Astrocyte (in vitro differentiated cells and primary cell): ENCODE data around the gene TRMT112. TPM values are rescaled to one million over a fixed set of nuclear protein-coding genes. Genes with fewer than 3 reads are reported as not detected.

ENCODE experiments used
- DNase-seq: peaks from one replicate; pipeline ENCODE4 v3.0.0-alpha.2; 2010; ENCODE audit warnings: low read depth
- FAIRE-seq: peaks from 2 replicates; lab custom pipeline; 2011; peaks lifted over from hg19 to GRCh38; lab: Jason Lieb, UNC
- H2AFZ ChIP-seq: 2 replicates; pipeline ENCODE4 v1.6.0; 2012; ENCODE audit warnings: low read depth, low read length, inconsistent platforms
- H3K27ac ChIP-seq: 2 replicates; pipeline ENCODE4 v1.5.1; 2011; ENCODE audit warnings: low read depth, low read length, inconsistent platforms
- H3K27me3 ChIP-seq: 2 replicates; pipeline ENCODE4 v1.6.0; 2011; ENCODE audit warnings: low read length, inconsistent platforms; ENCODE audit not compliant: insufficient read depth
- H3K36me3 ChIP-seq: 2 replicates; pipeline ENCODE4 v1.5.1; 2011; ENCODE audit warnings: low read length, inconsistent platforms; ENCODE audit not compliant: insufficient read depth
- H3K4me1 ChIP-seq: 2 replicates; pipeline ENCODE4 v1.5.1; 2011; ENCODE audit warnings: low read length, inconsistent platforms; ENCODE audit not compliant: insufficient read depth
- H3K4me2 ChIP-seq: 2 replicates; pipeline ENCODE4 v1.6.0; 2012; ENCODE audit warnings: low read length, inconsistent platforms
- H3K4me3 ChIP-seq: 2 replicates; pipeline ENCODE4 v1.5.1; 2011; ENCODE audit warnings: low read depth, mild to moderate bottlenecking, low read length, inconsistent platforms; ENCODE audit not compliant: insufficient read depth
- H3K79me2 ChIP-seq: 2 replicates; pipeline ENCODE4 v1.6.0; 2012; ENCODE audit warnings: mild to moderate bottlenecking, low read length, inconsistent platforms; ENCODE audit not compliant: insufficient read depth
- H3K9ac ChIP-seq: 2 replicates; pipeline ENCODE4 v1.6.0; 2012; ENCODE audit warnings: mild to moderate bottlenecking, low read length, inconsistent platforms
- H3K9me3 ChIP-seq: 2 replicates; pipeline ENCODE4 v1.5.1; 2012; ENCODE audit warnings: low read depth, mild to moderate bottlenecking, low read length, inconsistent platforms; ENCODE audit not compliant: insufficient read depth
- H4K20me1 ChIP-seq: 2 replicates; pipeline ENCODE4 v1.6.0; 2012; ENCODE audit warnings: low read length, inconsistent platforms; ENCODE audit not compliant: insufficient read depth
- H3K27ac Mint-ChIP-seq: one replicate; pipeline ENCODE4 v1.8.0; 2021; ENCODE audit warnings: mild to moderate bottlenecking, mixed read lengths; ENCODE audit not compliant: unreplicated experiment
- H3K27me3 Mint-ChIP-seq: one replicate; pipeline ENCODE4 v1.8.0; 2021; ENCODE audit warnings: low read depth, mixed read lengths; ENCODE audit not compliant: unreplicated experiment
- H3K36me3 Mint-ChIP-seq: one replicate; pipeline ENCODE4 v1.8.0; 2021; ENCODE audit warnings: low read depth, mixed read lengths; ENCODE audit not compliant: unreplicated experiment
- H3K4me1 Mint-ChIP-seq: one replicate; pipeline ENCODE4 v1.8.0; 2021; ENCODE audit warnings: low read depth, mixed read lengths; ENCODE audit not compliant: unreplicated experiment
- H3K4me3 Mint-ChIP-seq: one replicate; pipeline ENCODE4 v1.8.0; 2021; ENCODE audit warnings: mild to moderate bottlenecking, moderate library complexity, mixed read lengths; ENCODE audit not compliant: unreplicated experiment
- H3K9me3 Mint-ChIP-seq: one replicate; pipeline ENCODE4 v1.8.0; 2021; ENCODE audit warnings: mild to moderate bottlenecking, mixed read lengths; ENCODE audit not compliant: unreplicated experiment
- EZH2 ChIP-seq: IDR thresholded peaks from 2 replicates; pipeline ENCODE4 v1.6.1; 2012; ENCODE audit warnings: mild to moderate bottlenecking, low read length, inconsistent platforms; ENCODE audit not compliant: insufficient read depth
- total RNA-seq: library from RNA; stranded (reverse); gene quantifications from 2 replicates; pipeline ENCODE4 v1.2.1, GENCODE V29; 2021
- TF ChIP-seq, protein P1 (sequence below): IDR thresholded peaks from 2 replicates; pipeline ENCODE4 v1.5.1; 2011; ENCODE audit warnings: low read depth, mild to moderate bottlenecking, inconsistent platforms, low read length, moderate library complexity; ENCODE audit not compliant: insufficient read depth

TRMT112 gene
- total RNA-seq, 1 donor from 2014 or later, result 146 TPM

DNA sequence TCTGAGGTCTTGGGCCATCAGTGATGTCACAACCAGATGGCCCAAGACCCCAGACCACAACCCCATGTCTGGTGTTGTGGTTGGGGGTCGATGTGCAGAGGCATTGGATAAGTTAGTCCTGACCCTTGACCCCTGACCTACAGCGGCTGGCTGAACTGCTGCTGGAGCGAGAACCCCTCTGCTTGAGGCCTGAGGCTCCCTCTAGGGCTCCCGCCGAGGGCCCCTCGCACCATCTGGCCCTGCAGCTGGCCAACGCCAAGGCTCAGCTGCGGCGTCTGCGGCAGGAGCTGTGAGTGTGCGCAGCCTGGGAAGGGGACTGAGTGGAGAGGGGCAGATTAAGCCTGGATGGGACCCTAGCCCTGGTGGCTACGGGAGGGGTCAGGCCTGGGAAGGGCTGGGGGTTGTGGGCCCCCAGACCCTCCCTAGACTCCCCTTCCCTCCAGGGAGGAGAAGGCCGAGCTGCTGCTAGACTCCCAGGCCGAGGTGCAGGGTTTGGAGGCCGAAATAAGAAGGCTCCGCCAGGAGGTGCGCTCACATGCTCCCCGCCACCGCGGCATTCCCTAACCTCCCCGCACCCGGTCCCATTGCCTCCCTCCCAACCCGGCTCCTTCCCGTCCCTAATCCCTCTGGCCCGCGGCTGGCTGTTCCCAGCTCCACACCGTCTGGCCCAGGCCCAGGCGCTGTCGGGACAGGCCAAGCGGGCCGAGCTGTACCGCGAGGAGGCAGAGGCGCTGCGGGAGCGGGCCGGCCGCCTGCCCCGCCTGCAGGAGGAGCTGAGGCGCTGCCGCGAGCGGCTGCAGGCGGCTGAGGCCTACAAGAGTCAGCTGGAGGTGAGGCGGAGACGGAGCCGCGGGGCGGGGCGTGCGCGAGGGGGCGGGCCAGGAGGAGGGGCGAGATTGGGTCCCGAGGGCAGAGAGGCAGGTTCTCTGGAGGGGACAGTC lies 24.8 kb upstream of the TRMT112 start:
- Mint-ChIP-seq H3K4me3 (no peak overlapping the region), H3K27ac (no peak overlapping the region), H3K27me3 (peaks cover 20% of the 10 kb centered on the region), H3K9me3 (no peaks in the 10 kb centered on the region), H3K4me1 (no peaks in the 10 kb centered on the region), H3K36me3 (no peaks in the 10 kb centered on the region)
- no peak for TF ChIP-seq EZH2
- Histone ChIP-seq H3K4me2 (peak overlapping the region; percentile 80), H3K36me3 (no peaks in the 10 kb centered on the region), H3K9ac (peak overlapping the region; percentile 69), H3K4me1 (peaks cover 8% of the 10 kb centered on the region), H3K9me3 (no peaks in the 10 kb centered on the region), H2AFZ (peak overlapping the region; percentile 96), H3K27me3 (no peaks in the 10 kb centered on the region), H3K79me2 (no peaks in the 10 kb centered on the region), H4K20me1 (no peaks in the 10 kb centered on the region), H3K4me3 (no peak overlapping the region), H3K27ac (no peak overlapping the region)
- FAIRE-seq, result no peak
- peak; percentile 61 for DNase-seq

- peak overlapping the region; percentile 7 for H3K27ac Mint-ChIP-seq
- H2AFZ ChIP-seq, result no peak overlapping the region
Observed at GRCh38 chr11:64341429-64341828, 24.1 kb upstream of the TRMT112 start.

DNA sequence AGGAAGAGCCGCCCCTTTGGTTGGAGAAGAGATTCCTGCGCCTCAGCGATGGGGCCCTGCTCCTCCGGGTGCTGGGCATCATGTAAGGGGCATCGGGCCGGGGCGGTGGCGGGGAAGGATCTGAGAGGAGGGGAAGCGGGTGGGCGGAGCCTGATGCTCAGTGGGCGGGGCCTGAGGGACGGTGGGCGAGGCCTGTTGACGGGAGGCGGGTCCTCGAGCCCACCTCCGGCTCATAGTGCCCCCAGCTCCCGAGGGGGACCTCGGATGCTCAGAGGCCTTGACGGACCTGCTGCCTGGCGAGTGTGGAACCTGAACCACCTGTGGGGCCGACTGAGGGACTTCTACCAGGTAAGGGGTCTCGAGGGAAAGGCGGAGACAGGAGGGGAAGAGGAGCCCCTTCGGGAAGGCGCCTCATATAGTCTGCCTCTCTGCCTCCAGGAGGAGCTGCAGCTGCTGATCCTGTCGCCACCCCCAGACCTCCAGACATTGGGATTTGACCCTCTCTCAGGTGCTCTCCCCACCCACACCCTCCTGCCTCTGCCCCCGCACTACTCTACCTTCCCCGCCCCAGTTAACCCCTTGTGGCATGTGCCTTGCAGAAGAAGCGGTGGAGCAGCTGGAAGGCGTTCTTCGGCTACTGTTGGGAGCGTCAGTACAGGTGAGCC lies 23.4 kb upstream of the TRMT112 start:
- Histone ChIP-seq H3K4me3 (no peak overlapping the region), H4K20me1 (no peaks in the 10 kb centered on the region), H3K4me1 (peaks cover 8% of the 10 kb centered on the region), H3K27ac (no peak overlapping the region), H2AFZ (no peak overlapping the region), H3K36me3 (no peaks in the 10 kb centered on the region), H3K4me2 (no peak overlapping the region), H3K9ac (no peak overlapping the region), H3K79me2 (no peaks in the 10 kb centered on the region), H3K9me3 (no peaks in the 10 kb centered on the region), H3K27me3 (no peaks in the 10 kb centered on the region)
- DNase-seq (no peak), FAIRE-seq (no peak)
- no peaks in the 10 kb centered on the region for H3K9me3 Mint-ChIP-seq
- H3K27me3 Mint-ChIP-seq, result peaks cover 16% of the 10 kb centered on the region
- H3K4me3 Mint-ChIP-seq, result no peak overlapping the region
- H3K4me1 Mint-ChIP-seq, result no peaks in the 10 kb centered on the region
- H3K27ac Mint-ChIP-seq, result no peak overlapping the region
- H3K36me3 Mint-ChIP-seq, result no peaks in the 10 kb centered on the region
- TF ChIP-seq EZH2, result no peak
- TF ChIP-seq, protein P1, sequence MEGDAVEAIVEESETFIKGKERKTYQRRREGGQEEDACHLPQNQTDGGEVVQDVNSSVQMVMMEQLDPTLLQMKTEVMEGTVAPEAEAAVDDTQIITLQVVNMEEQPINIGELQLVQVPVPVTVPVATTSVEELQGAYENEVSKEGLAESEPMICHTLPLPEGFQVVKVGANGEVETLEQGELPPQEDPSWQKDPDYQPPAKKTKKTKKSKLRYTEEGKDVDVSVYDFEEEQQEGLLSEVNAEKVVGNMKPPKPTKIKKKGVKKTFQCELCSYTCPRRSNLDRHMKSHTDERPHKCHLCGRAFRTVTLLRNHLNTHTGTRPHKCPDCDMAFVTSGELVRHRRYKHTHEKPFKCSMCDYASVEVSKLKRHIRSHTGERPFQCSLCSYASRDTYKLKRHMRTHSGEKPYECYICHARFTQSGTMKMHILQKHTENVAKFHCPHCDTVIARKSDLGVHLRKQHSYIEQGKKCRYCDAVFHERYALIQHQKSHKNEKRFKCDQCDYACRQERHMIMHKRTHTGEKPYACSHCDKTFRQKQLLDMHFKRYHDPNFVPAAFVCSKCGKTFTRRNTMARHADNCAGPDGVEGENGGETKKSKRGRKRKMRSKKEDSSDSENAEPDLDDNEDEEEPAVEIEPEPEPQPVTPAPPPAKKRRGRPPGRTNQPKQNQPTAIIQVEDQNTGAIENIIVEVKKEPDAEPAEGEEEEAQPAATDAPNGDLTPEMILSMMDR, result no peak

More at GRCh38 chr11:64341429-64341828, 24.1 kb upstream of the TRMT112 start:
- H4K20me1 ChIP-seq, result no peaks in the 10 kb centered on the region
- no peaks in the 10 kb centered on the region for H3K9me3 ChIP-seq
- Mint-ChIP-seq H3K4me3 (no peak overlapping the region), H3K4me1 (no peaks in the 10 kb centered on the region), H3K27me3 (peaks cover 19% of the 10 kb centered on the region), H3K36me3 (no peaks in the 10 kb centered on the region), H3K9me3 (no peaks in the 10 kb centered on the region)
- no peak overlapping the region for H3K4me3 ChIP-seq
- no peak overlapping the region for H3K9ac ChIP-seq
- no peak overlapping the region for H3K27ac ChIP-seq
- H3K27me3 ChIP-seq, result no peaks in the 10 kb centered on the region
- DNase-seq (no peak), FAIRE-seq (no peak)
- TF ChIP-seq EZH2, result no peak
- TF ChIP-seq, protein P1, result no peak
- H3K4me2 ChIP-seq, result no peak overlapping the region
- no peaks in the 10 kb centered on the region for H3K79me2 ChIP-seq
- no peaks in the 10 kb centered on the region for H3K36me3 ChIP-seq
- peaks cover 8% of the 10 kb centered on the region for H3K4me1 ChIP-seq
